SK-N-SH (cell line): ENCODE data around the gene CAPN9. TPM values are rescaled to one million over a fixed set of nuclear protein-coding genes. Genes with fewer than 3 reads are reported as not detected.

ENCODE experiments used
- CTCF ChIA-PET: fragments of 300-600, 350-600 bp; formaldehyde crosslinking; extraction: SDS; loops from one replicate; lab custom pipeline; 2021; lab: Yijun Ruan, JAX
- POLR2A ChIA-PET: fragments of 350-600 bp; sonication (Branson Sonifier 250); formaldehyde crosslinking; extraction: SDS; loops from one replicate; lab custom pipeline; 2020; ENCODE audit warnings: antibody characterized with exemption, inconsistent platforms; lab: Yijun Ruan, JAX
- DNase-seq: peaks from one replicate; pipeline ENCODE4 v3.0.0; 2012
- H2AFZ ChIP-seq: fragments of 200-600 bp; sonication (generic); 2 replicates; pipeline ENCODE4 v1.8.1; 2016; ENCODE audit warnings: antibody characterized with exemption, mild to moderate bottlenecking, low read depth
- H3F3A ChIP-seq: fragments of 200-600 bp; sonication (generic); replicated peaks from 2 replicates; pipeline ENCODE3; 2016; ENCODE audit warnings: antibody characterized with exemption, mild to moderate bottlenecking; ENCODE audit not compliant: insufficient read depth
- H3K27ac ChIP-seq, 2 experiments: fragments of 200-500 bp in 1 of 2; fragments of 200-600 bp in 1 of 2; sonication (Bioruptor generic) in 1 of 2; sonication (generic), shearing (Covaris generic) in 1 of 2; 2 replicates each; pipeline versions ENCODE4 v1.5.1 to v1.6.1; 2014 to 2016; ENCODE audit warnings: low read depth in 2 of 2, inconsistent platforms in 1 of 2, low read length in 1 of 2, mild to moderate bottlenecking in 1 of 2, mixed read lengths in 1 of 2
- H3K27me3 ChIP-seq: fragments of 200-600 bp; sonication (generic), shearing (Covaris generic); 2 replicates; pipeline ENCODE4 v1.6.1; 2016; ENCODE audit warnings: mixed run types; ENCODE audit not compliant: insufficient read depth
- H3K36me3 ChIP-seq, 2 experiments: fragments of 200-500 bp in 1 of 2; fragments of 200-600 bp in 1 of 2; sonication (Bioruptor generic) in 1 of 2; sonication (generic) in 1 of 2; replicated peaks in 1 of 2; 2 replicates each; pipeline versions ENCODE3 to v1.5.1; 2014 to 2016; ENCODE audit warnings: low read length in 1 of 2, mild to moderate bottlenecking in 1 of 2; ENCODE audit not compliant: insufficient read depth in 2 of 2, control insufficient read depth in 1 of 2
- H3K4me1 ChIP-seq, 2 experiments: fragments of 200-500 bp in 1 of 2; fragments of 200-600 bp in 1 of 2; sonication (Bioruptor generic) in 1 of 2; sonication (generic), shearing (Covaris generic) in 1 of 2; 2 replicates each; pipeline versions ENCODE4 v1.5.1 to v1.6.1; 2014 to 2016; ENCODE audit warnings: low read depth in 1 of 2, low read length in 1 of 2, mixed run types in 1 of 2; ENCODE audit not compliant: insufficient read depth in 2 of 2, control insufficient read depth in 1 of 2
- H3K4me2 ChIP-seq: fragments of 200-600 bp; sonication (generic), shearing (Covaris generic); 2 replicates; pipeline ENCODE4 v1.6.1; 2017; ENCODE audit warnings: mixed run types
- H3K4me3 ChIP-seq, 2 experiments: fragments of 200-500 bp in 1 of 2; fragments of 200-600 bp in 1 of 2; sonication (Bioruptor generic) in 1 of 2; sonication (generic), shearing (Covaris generic) in 1 of 2; 2 replicates each; pipeline versions ENCODE4 v1.5.1 to v1.8.1; 2014 to 2016; ENCODE audit warnings: low read depth in 2 of 2, inconsistent platforms in 1 of 2, low read length in 1 of 2, mild to moderate bottlenecking in 1 of 2, mixed read lengths in 1 of 2, moderate library complexity in 1 of 2
- H3K79me2 ChIP-seq: fragments of 200-600 bp; sonication (generic); 2 replicates; pipeline ENCODE4 v1.8.1; 2017; ENCODE audit warnings: mild to moderate bottlenecking; ENCODE audit not compliant: insufficient read depth
- H3K9ac ChIP-seq: fragments of 200-600 bp; sonication (generic); 2 replicates; pipeline ENCODE4 v1.6.1; 2017; ENCODE audit warnings: mixed run types
- H3K9me2 ChIP-seq: fragments of 200-600 bp; sonication (generic); 2 replicates; pipeline ENCODE4 v1.6.1; 2017; ENCODE audit warnings: mixed run types
- H3K9me3 ChIP-seq: fragments of 200-600 bp; sonication (generic); 2 replicates; pipeline ENCODE4 v1.6.1; 2017; ENCODE audit warnings: mixed run types, mild to moderate bottlenecking, moderate library complexity
- H4K20me1 ChIP-seq: fragments of 200-600 bp; sonication (generic); 2 replicates; pipeline ENCODE4 v1.6.1; 2017; ENCODE audit warnings: mild to moderate bottlenecking, mixed run types; ENCODE audit not compliant: insufficient read depth
- CHD2 ChIP-seq: fragments of 150-350 bp; IDR thresholded peaks from 2 replicates; pipeline ENCODE4 v1.6.1; 2018; ENCODE audit warnings: low read length; ENCODE audit not compliant: partially characterized antibody
- EP300 ChIP-seq, 2 experiments: IDR thresholded peaks; 2 replicates each; pipeline versions ENCODE4 v1.4.0 to v1.6.1; 2012; ENCODE audit warnings: borderline replicate concordance in 1 of 2, low read depth in 1 of 2, low read length in 1 of 2
- FOSL2 ChIP-seq: IDR thresholded peaks from 2 replicates; pipeline ENCODE4 v1.4.0; 2012; ENCODE audit warnings: low read depth, mild to moderate bottlenecking, moderate library complexity, borderline replicate concordance
- FOXJ3 ChIP-seq: sonication (generic); formaldehyde crosslinking; IDR thresholded peaks from 2 replicates; pipeline ENCODE4 v1.5.1; 2020; ENCODE audit warnings: mild to moderate bottlenecking, missing genetic modification reagents
- FOXM1 ChIP-seq: IDR thresholded peaks from 2 replicates; pipeline ENCODE4 v1.4.0; 2012; ENCODE audit warnings: low read depth, mild to moderate bottlenecking
- GATA2 ChIP-seq: sonication (generic); formaldehyde crosslinking; IDR thresholded peaks from 2 replicates; pipeline ENCODE4 v1.5.0; 2020; ENCODE audit warnings: mild to moderate bottlenecking, missing genetic modification reagents
- JUND ChIP-seq: IDR thresholded peaks from 2 replicates; pipeline ENCODE4 v1.4.0; 2012
- MXI1 ChIP-seq: IDR thresholded peaks from 2 replicates; pipeline ENCODE4 v1.6.1; 2012; ENCODE audit warnings: mild to moderate bottlenecking, low read depth, low read length, improper control_type of control experiment
- PBX3 ChIP-seq: IDR thresholded peaks from 2 replicates; pipeline ENCODE4; 2012
- POLR2AphosphoS5 ChIP-seq: IDR thresholded peaks from 2 replicates; pipeline ENCODE4 v1.6.1; 2012; ENCODE audit warnings: low read depth, low read length
- RAD21 ChIP-seq: IDR thresholded peaks from 2 replicates; pipeline ENCODE4 v1.6.1; 2012; ENCODE audit warnings: mild to moderate bottlenecking, low read length
- RFX5 ChIP-seq: IDR thresholded peaks from 2 replicates; pipeline ENCODE4 v1.6.1; 2012; ENCODE audit warnings: mild to moderate bottlenecking, improper control_type of control experiment, low read length
- RXRA ChIP-seq: IDR thresholded peaks from 2 replicates; pipeline ENCODE4 v1.4.0; 2012; ENCODE audit warnings: low read depth, mild to moderate bottlenecking, borderline replicate concordance
- SMC3 ChIP-seq: IDR thresholded peaks from 2 replicates; pipeline ENCODE4 v1.6.1; 2012; ENCODE audit warnings: low read depth, low read length, improper control_type of control experiment
- TAF1 ChIP-seq: IDR thresholded peaks from 2 replicates; pipeline ENCODE4 v1.6.1; 2012; ENCODE audit warnings: low read depth, mild to moderate bottlenecking, low read length, moderate library complexity, borderline replicate concordance
- TEAD4 ChIP-seq: IDR thresholded peaks from 2 replicates; pipeline ENCODE4 v1.4.0; 2012; ENCODE audit warnings: mild to moderate bottlenecking, borderline replicate concordance; ENCODE audit not compliant: insufficient read depth
- WGBS: methylation state at CpG from one replicate; pipeline ENCODE4 v1.1.6; 2017; ENCODE audit warnings: low lambda C conversion rate; 5-methylcytosine and 5-hydroxymethylcytosine counted together
- polyA plus RNA-seq, 3 experiments: library from polyadenylated mRNA; depleted of rRNA; stranded (reverse); fragments of >200 nt; gene quantifications; 2 replicates each; pipeline ENCODE4 v1.2.3, GENCODE V29; 2012
- TF ChIP-seq, protein P1 (sequence below): fragments of 200-600 bp; sonication (generic); IDR thresholded peaks from 2 replicates; pipeline ENCODE4 v1.6.1; 2017; ENCODE audit warnings: antibody characterized with exemption, mild to moderate bottlenecking, moderate library complexity
- TF ChIP-seq, protein P2 (sequence below): IDR thresholded peaks from 2 replicates; pipeline ENCODE4 v1.4.0; 2012; ENCODE audit warnings: low read depth, borderline replicate concordance
- TF ChIP-seq, protein P3 (sequence below): IDR thresholded peaks from 2 replicates; pipeline ENCODE4 v1.4.0; 2012; ENCODE audit warnings: low read depth

CAPN9 gene
- polyA plus RNA-seq, 1 of the 3 experiments (the other 2 are of a cell fraction): not detected

DNA sequence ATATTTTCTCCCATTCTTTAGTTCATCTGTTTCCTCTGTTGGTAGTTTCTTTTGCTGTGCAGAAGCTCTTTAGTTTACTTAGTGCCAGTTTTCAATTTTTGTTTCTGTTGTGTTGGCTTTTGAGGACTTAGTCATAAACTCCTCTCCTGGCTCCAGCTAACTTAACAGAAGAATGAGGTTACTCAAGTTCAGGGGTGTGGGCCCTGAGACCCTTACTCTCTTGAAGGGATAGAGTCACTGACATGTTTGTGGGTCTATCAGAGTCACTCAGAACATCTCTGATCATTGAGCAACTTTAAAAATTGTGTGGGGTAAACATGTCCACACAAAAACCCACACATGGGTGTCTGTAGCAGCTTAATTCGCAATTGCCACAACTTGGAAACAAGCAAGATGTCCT lies 47.5 kb upstream of the CAPN9 start:
- DNase-seq: no peak
- Histone ChIP-seq H3K9me2 (no peaks in the 10 kb centered on the region), H3K27ac (no peak overlapping the region), H3K27me3 (no peaks in the 10 kb centered on the region), H3K79me2 (no peaks in the 10 kb centered on the region), H2AFZ (no peak overlapping the region), H3K4me1 (no peaks in the 10 kb centered on the region), H3K9ac (no peak overlapping the region), H3K36me3 (no peaks in the 10 kb centered on the region), H4K20me1 (no peaks in the 10 kb centered on the region), H3K4me3 (no peak overlapping the region), H3F3A (no peaks in the 10 kb centered on the region), H3K9me3 (no peaks in the 10 kb centered on the region), H3K4me2 (no peak overlapping the region)
- CTCF ChIA-PET: no interaction called here
- TF ChIP-seq, protein P1, sequence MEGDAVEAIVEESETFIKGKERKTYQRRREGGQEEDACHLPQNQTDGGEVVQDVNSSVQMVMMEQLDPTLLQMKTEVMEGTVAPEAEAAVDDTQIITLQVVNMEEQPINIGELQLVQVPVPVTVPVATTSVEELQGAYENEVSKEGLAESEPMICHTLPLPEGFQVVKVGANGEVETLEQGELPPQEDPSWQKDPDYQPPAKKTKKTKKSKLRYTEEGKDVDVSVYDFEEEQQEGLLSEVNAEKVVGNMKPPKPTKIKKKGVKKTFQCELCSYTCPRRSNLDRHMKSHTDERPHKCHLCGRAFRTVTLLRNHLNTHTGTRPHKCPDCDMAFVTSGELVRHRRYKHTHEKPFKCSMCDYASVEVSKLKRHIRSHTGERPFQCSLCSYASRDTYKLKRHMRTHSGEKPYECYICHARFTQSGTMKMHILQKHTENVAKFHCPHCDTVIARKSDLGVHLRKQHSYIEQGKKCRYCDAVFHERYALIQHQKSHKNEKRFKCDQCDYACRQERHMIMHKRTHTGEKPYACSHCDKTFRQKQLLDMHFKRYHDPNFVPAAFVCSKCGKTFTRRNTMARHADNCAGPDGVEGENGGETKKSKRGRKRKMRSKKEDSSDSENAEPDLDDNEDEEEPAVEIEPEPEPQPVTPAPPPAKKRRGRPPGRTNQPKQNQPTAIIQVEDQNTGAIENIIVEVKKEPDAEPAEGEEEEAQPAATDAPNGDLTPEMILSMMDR: no peak
- TF ChIP-seq CHD2 (no peak), FOXJ3 (CRISPR knock-in tag) (no peak), FOXM1 (no peak), RFX5 (no peak), GATA2 (CRISPR knock-in tag) (no peak), JUND (no peak), POLR2AphosphoS5 (no peak), MXI1 (no peak), EP300 (IDR thresholded peaks at IDR 0.05; ENCODE audit: borderline replicate concordance in 1 of 2, low read depth in 1 of 2, low read length in 1 of 2) (no peak), RXRA (no peak), SMC3 (no peak), TAF1 (no peak), PBX3 (no peak), FOSL2 (no peak), TEAD4 (no peak), RAD21 (no peak)
- TF ChIP-seq, protein P2, sequence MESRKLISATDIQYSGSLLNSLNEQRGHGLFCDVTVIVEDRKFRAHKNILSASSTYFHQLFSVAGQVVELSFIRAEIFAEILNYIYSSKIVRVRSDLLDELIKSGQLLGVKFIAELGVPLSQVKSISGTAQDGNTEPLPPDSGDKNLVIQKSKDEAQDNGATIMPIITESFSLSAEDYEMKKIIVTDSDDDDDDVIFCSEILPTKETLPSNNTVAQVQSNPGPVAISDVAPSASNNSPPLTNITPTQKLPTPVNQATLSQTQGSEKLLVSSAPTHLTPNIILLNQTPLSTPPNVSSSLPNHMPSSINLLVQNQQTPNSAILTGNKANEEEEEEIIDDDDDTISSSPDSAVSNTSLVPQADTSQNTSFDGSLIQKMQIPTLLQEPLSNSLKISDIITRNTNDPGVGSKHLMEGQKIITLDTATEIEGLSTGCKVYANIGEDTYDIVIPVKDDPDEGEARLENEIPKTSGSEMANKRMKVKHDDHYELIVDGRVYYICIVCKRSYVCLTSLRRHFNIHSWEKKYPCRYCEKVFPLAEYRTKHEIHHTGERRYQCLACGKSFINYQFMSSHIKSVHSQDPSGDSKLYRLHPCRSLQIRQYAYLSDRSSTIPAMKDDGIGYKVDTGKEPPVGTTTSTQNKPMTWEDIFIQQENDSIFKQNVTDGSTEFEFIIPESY: no peak
- TF ChIP-seq, protein P3, sequence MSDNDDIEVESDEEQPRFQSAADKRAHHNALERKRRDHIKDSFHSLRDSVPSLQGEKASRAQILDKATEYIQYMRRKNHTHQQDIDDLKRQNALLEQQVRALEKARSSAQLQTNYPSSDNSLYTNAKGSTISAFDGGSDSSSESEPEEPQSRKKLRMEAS: no peak
- POLR2A ChIA-PET: no interaction called here
- WGBS: 48% methylated on average over 1 of the region's 1 CpG
